Esophagus (tissue), 2 donors: ENCODE measurements around the gene GNAT3. TPM values are rescaled to one million over a fixed set of nuclear protein-coding genes. Genes with fewer than 3 reads are reported as not detected.

ENCODE experiments used
- H3K27ac ChIP-seq, 2 donors: one replicate each; pipeline ENCODE4 v1.5.1; 2013; ENCODE audit warnings: low read depth in 2 of 2, mild to moderate bottlenecking in 2 of 2, inconsistent platforms in 1 of 2, low read length in 1 of 2, moderate library complexity in 1 of 2
- H3K27me3 ChIP-seq, 2 donors: one replicate each; pipeline ENCODE4 v1.6.1; 2013; ENCODE audit warnings: low read length in 2 of 2, control low read depth in 1 of 2, mild to moderate bottlenecking in 1 of 2; ENCODE audit not compliant: insufficient read depth in 2 of 2, control insufficient read depth in 1 of 2
- H3K36me3 ChIP-seq, 2 donors: one replicate each; pipeline ENCODE4 v1.6.1; 2013; ENCODE audit warnings: low read length in 1 of 2; ENCODE audit not compliant: control insufficient read depth in 2 of 2, insufficient read depth in 2 of 2
- H3K4me1 ChIP-seq, 2 donors: one replicate each; pipeline ENCODE4 v1.6.1; 2013; ENCODE audit warnings: low read length in 1 of 2; ENCODE audit not compliant: control insufficient read depth in 2 of 2, insufficient read depth in 2 of 2
- H3K4me3 ChIP-seq, 2 donors: one replicate each; pipeline ENCODE4 v1.5.1; 2013; ENCODE audit warnings: low read length in 2 of 2, mild to moderate bottlenecking in 2 of 2, low read depth in 1 of 2, moderate library complexity in 1 of 2
- H3K9me3 ChIP-seq, 2 donors: one replicate each; pipeline ENCODE4 v1.6.1; 2013; ENCODE audit warnings: mild to moderate bottlenecking in 2 of 2, low read depth in 1 of 2, low read length in 1 of 2, moderate library complexity in 1 of 2; ENCODE audit not compliant: control insufficient read depth in 2 of 2, insufficient read depth in 1 of 2
- WGBS, 2 donors: extraction: QIAGEN DNeasy Blood & Tissue Kit; methylation state at CpG; one replicate each; pipeline ENCODE4 v1.1.7; 2013; 5-methylcytosine and 5-hydroxymethylcytosine counted together
- polyA plus RNA-seq, 2 donors: library from polyadenylated mRNA; stranded (reverse); fragments of 200-250 nt; gene quantifications; one replicate each; pipeline ENCODE4 v1.2.3, GENCODE V29; 2013
- donor health status: healthy with polysubstance abuse.
- donor health status: Bipolar disorder and iron deficiency.

Gene GNAT3
- polyA plus RNA-seq, 2 donors = not detected

GRCh38 chr7:80488851-80489370 lies 23.0 kb downstream of the GNAT3 start:
- Histone ChIP-seq H3K4me1 (no peaks in the 10 kb centered on the region), H3K9me3 (no peaks in the 10 kb centered on the region), H3K36me3 (no peaks in the 10 kb centered on the region), H3K4me3 (no peak overlapping the region), H3K27ac (no peak overlapping the region), H3K27me3 (no peaks in the 10 kb centered on the region)
- 69 to 73% methylated on average over 5 of the region's 5 CpGs for WGBS, 2 donors

DNA sequence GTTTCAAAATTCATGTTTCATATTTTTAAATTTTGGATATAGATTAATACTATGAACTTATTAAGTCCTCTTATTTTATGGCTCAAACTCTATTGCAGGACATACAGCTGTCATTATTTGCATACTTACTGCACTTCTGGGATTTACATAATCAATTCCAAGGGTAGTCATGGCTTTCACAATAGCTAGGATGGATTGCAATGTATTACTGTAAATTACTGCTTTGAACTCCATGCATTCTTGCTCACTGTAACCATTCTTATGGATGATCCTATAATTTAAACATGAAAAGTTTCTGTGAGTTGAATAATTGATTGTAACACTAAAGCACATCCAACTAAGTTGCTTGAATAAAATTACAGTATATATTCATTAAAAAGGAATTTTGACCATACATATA lies 23.5 kb downstream of the GNAT3 start:
- Histone ChIP-seq H3K36me3 (no peaks in the 10 kb centered on the region), H3K27ac (no peak overlapping the region), H3K27me3 (no peaks in the 10 kb centered on the region), H3K4me3 (no peak overlapping the region), H3K9me3 (no peaks in the 10 kb centered on the region), H3K4me1 (no peaks in the 10 kb centered on the region)

- H3K4me1 ChIP-seq = no peaks in the 10 kb centered on the region
- no peaks in the 10 kb centered on the region for H3K27me3 ChIP-seq
- no peaks in the 10 kb centered on the region for H3K36me3 ChIP-seq
- H3K27ac ChIP-seq = no peak overlapping the region
- no peaks in the 10 kb centered on the region for H3K9me3 ChIP-seq
- no peak overlapping the region for H3K4me3 ChIP-seq
These were observed 26.1 kb downstream of the GNAT3 start for GRCh38 chr7:80485721-80486120.

DNA sequence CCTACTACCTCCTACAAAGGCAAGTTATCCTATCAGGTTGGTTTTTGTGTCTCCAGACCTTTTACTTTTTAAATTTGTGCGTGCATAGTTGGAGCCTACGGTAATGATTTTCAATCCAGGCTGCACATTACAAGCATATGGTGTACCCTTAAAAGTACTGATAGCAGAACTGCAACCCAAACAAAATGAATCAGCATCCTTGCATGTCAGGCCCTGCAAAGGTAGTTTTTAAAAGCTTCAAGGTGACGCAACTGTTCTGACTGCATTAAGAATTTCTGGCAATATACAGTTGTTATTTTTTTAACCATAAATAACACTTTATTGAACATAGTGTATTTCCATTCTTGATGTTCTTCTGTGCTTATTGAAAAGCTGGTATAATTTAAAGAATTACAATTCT lies 28.9 kb downstream of the GNAT3 start:
- Histone ChIP-seq H3K4me1 (no peaks in the 10 kb centered on the region), H3K27me3 (no peaks in the 10 kb centered on the region), H3K36me3 (no peaks in the 10 kb centered on the region), H3K9me3 (no peaks in the 10 kb centered on the region), H3K4me3 (no peak overlapping the region), H3K27ac (no peak overlapping the region)
- WGBS, 2 donors = 70 to 81% methylated on average over 3 of the region's 3 CpGs

- no peaks in the 10 kb centered on the region for H3K27me3 ChIP-seq
- no peaks in the 10 kb centered on the region for H3K4me1 ChIP-seq
- H3K9me3 ChIP-seq = no peaks in the 10 kb centered on the region
- H3K27ac ChIP-seq = no peak overlapping the region
- WGBS, 2 donors = 45 to 52% methylated on average over 2 of the region's 2 CpGs
- H3K36me3 ChIP-seq = no peaks in the 10 kb centered on the region
- no peak overlapping the region for H3K4me3 ChIP-seq
These were observed 30.5 kb downstream of the GNAT3 start for GRCh38 chr7:80481196-80481884.

- 77% methylated on average over 4 of the region's 4 CpGs for WGBS, 2 donors
- no peaks in the 10 kb centered on the region for H3K9me3 ChIP-seq
- no peaks in the 10 kb centered on the region for H3K4me1 ChIP-seq
- H3K27me3 ChIP-seq = no peaks in the 10 kb centered on the region
- no peaks in the 10 kb centered on the region for H3K36me3 ChIP-seq
- no peak overlapping the region for H3K4me3 ChIP-seq
- H3K27ac ChIP-seq = no peak overlapping the region
These were observed 31.3 kb downstream of the GNAT3 start for GRCh38 chr7:80480566-80480965.

- Histone ChIP-seq H3K9me3 (no peaks in the 10 kb centered on the region), H3K27me3 (no peaks in the 10 kb centered on the region), H3K36me3 (no peaks in the 10 kb centered on the region), H3K4me1 (no peaks in the 10 kb centered on the region), H3K27ac (no peak overlapping the region), H3K4me3 (no peak overlapping the region)
- WGBS, 2 donors = 66 to 81% methylated on average over 2 of the region's 2 CpGs
These were observed 33.2 kb downstream of the GNAT3 start for GRCh38 chr7:80478683-80479082.

DNA sequence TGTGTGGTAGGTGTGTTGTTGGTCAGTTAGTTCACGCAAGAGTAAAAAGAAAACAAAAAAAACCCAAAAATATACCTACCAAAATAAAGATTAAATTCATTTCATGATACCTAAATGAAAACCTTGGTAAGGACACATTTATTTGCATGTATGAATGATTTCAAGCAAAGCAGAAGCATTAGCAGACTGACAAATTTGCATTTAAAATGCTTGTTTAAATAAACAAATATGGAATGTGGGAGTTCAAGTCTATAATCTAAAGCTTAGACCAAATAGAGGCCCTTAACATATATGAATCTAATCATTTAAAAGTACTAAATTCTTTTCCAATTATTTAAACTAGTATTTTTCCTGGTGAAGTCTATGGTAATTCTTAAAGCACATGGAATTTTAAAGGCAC lies 35.8 kb downstream of the GNAT3 start:
- H3K4me3 ChIP-seq = no peak overlapping the region
- no peaks in the 10 kb centered on the region for H3K4me1 ChIP-seq
- no peak overlapping the region for H3K27ac ChIP-seq
- no peaks in the 10 kb centered on the region for H3K9me3 ChIP-seq
- H3K36me3 ChIP-seq = no peaks in the 10 kb centered on the region
- no peaks in the 10 kb centered on the region for H3K27me3 ChIP-seq
- WGBS, 2 donors = 91 to 93% methylated on average over 1 of the region's 1 CpG

DNA sequence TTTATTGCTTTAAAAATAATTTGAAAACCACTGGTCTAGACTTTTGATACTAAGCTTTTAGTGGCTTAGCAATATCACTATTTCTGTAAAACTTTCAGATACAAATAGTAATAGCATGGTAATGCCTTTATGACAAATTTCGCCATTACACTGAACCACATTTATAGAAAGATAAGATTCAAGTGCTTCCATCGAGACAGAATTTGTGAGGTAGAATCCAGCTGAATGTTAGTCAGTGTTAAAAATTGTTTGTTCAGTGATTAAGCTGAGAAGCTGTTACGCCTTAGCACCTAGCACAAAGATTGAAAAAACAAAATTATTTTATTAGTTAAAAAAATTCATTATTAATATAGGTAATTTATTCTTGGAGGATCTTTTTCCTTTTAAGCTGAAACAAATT lies 36.5 kb downstream of the GNAT3 start:
- no peaks in the 10 kb centered on the region for H3K9me3 ChIP-seq
- no peaks in the 10 kb centered on the region for H3K27me3 ChIP-seq
- H3K36me3 ChIP-seq = no peaks in the 10 kb centered on the region
- H3K27ac ChIP-seq = no peak overlapping the region
- no peaks in the 10 kb centered on the region for H3K4me1 ChIP-seq
- 73 to 83% methylated on average over 3 of the region's 3 CpGs for WGBS, 2 donors
- no peak overlapping the region for H3K4me3 ChIP-seq

GRCh38 chr7:80473751-80474150 lies 38.1 kb downstream of the GNAT3 start:
- WGBS, 2 donors = 99 to 100% methylated on average over 1 of the region's 1 CpG
- Histone ChIP-seq H3K27ac (no peak overlapping the region), H3K4me1 (no peaks in the 10 kb centered on the region), H3K27me3 (no peaks in the 10 kb centered on the region), H3K4me3 (no peak overlapping the region), H3K36me3 (no peaks in the 10 kb centered on the region), H3K9me3 (no peaks in the 10 kb centered on the region)
